HS-27A (cell line): ENCODE data around the gene CCDC74B.
"Not testable (repeated sequence)": the region's sequence is repeated elsewhere in the genome, so short reads cannot be mapped to it uniquely, and the experiment has no call there.

Source experiments
- DNase-seq: peaks from one replicate; pipeline ENCODE4 v3.0.0-alpha.2; 2012; ENCODE audit warnings: low read depth, missing footprints

Gene CCDC74B

GRCh38 chr2:130150181-130151144 lies 5.6 kb upstream of the CCDC74B start:
- no peak for DNase-seq

- DNase-seq: not testable (repeated sequence)
These were observed 3.6 kb upstream of the CCDC74B start for GRCh38 chr2:130148515-130148914.

GRCh38 chr2:130143266-130144039 lies 1.5 kb downstream of the CCDC74B start:
- DNase-seq: not testable (repeated sequence)

- not testable (repeated sequence) for DNase-seq
These were observed 2.3 kb downstream of the CCDC74B start for GRCh38 chr2:130142396-130143265.

- DNase-seq: not testable (repeated sequence)
These were observed 3.1 kb downstream of the CCDC74B start for GRCh38 chr2:130141645-130142370.

GRCh38 chr2:130141002-130141401 lies 3.9 kb downstream of the CCDC74B start:
- DNase-seq: not testable (repeated sequence)

- DNase-seq: not testable (repeated sequence)
These were observed 4.4 kb downstream of the CCDC74B start for GRCh38 chr2:130140516-130140915.

- not testable (repeated sequence) for DNase-seq
These were observed 5.3 kb downstream of the CCDC74B start for GRCh38 chr2:130139331-130140280.

GRCh38 chr2:130138841-130139251 lies 6.1 kb downstream of the CCDC74B start:
- DNase-seq: not testable (repeated sequence)

GRCh38 chr2:130138326-130138725 lies 6.6 kb downstream of the CCDC74B start:
- DNase-seq: not testable (repeated sequence)

- DNase-seq: not testable (repeated sequence)
These were observed 7.8 kb downstream of the CCDC74B start for GRCh38 chr2:130137118-130137517.

- not testable (repeated sequence) for DNase-seq
These were observed 8.4 kb downstream of the CCDC74B start for GRCh38 chr2:130136546-130136945.

GRCh38 chr2:130135692-130136541 lies 9.0 kb downstream of the CCDC74B start:
- no peak for DNase-seq

GRCh38 chr2:130129120-130129829 lies 15.6 kb downstream of the CCDC74B start, which contains the start of gene POTEF:
POTEF (minus strand) TSS chr2:130129222; CDS start chr2:130120515, 8,707 bp downstream.
- not testable (repeated sequence) for DNase-seq

GRCh38 chr2:130128464-130128863 lies 16.4 kb downstream of the CCDC74B start:
- not testable (repeated sequence) for DNase-seq

- not testable (repeated sequence) for DNase-seq
These were observed 17.2 kb downstream of the CCDC74B start for GRCh38 chr2:130127726-130128125.

- DNase-seq: not testable (repeated sequence)
These were observed 24.0 kb downstream of the CCDC74B start for GRCh38 chr2:130120924-130121323.
